Gastroesophageal sphincter (tissue), 4 donors: ENCODE data around the gene PCBP3. TPM values are rescaled to one million over a fixed set of nuclear protein-coding genes. Genes with fewer than 3 reads are reported as not detected.

Experiments used
- ATAC-seq: fragments of 150-250 bp; one replicate; pipeline ENCODE4 v1.9.1; 2016; ENCODE audit warnings: mild to moderate bottlenecking, moderate library complexity
- H3K27ac ChIP-seq, 4 donors: fragments of 200-600 bp; sonication (generic) in 3 of 4; 1 replicate in 3 of 4; 2 replicates in 1 of 4; pipeline ENCODE4 v1.5.1; 2016 to 2019
- H3K27me3 ChIP-seq: fragments of 200-600 bp; sonication (generic); one replicate; pipeline ENCODE4 v1.5.1; 2019
- H3K36me3 ChIP-seq, 2 donors: fragments of 200-600 bp; sonication (generic); one replicate each; pipeline ENCODE4 v1.5.1; 2019; ENCODE audit warnings: control low read depth in 1 of 2
- H3K4me1 ChIP-seq, 3 donors: fragments of 200-600 bp; sonication (generic); 1 replicate in 2 of 3; 2 replicates in 1 of 3; pipeline ENCODE4 v1.5.1; 2016 to 2019; ENCODE audit warnings: control low read depth in 2 of 3
- H3K4me3 ChIP-seq, 2 donors: fragments of 200-600 bp; sonication (generic); one replicate each; pipeline ENCODE4 v1.5.1; 2019; ENCODE audit warnings: mild to moderate bottlenecking in 1 of 2, moderate library complexity in 1 of 2
- H3K9me3 ChIP-seq, 3 donors: fragments of 200-600 bp; sonication (generic); one replicate each; pipeline ENCODE4 v1.5.1; 2017 to 2019; ENCODE audit warnings: control low read depth in 2 of 3
- CTCF ChIP-seq, 4 experiments: fragments of 200-600 bp in 2 of 4; fragments of 450-650 bp in 2 of 4; sonication (generic) in 1 of 4; IDR thresholded peaks; one replicate each; pipeline ENCODE4 v1.5.1; 2017 to 2019; ENCODE audit warnings: antibody characterized with exemption in 4 of 4, mild to moderate bottlenecking in 2 of 4, moderate library complexity in 2 of 4
- EP300 ChIP-seq: sonication (generic); formaldehyde crosslinking; IDR thresholded peaks from one replicate; pipeline ENCODE4 v1.6.1; 2017; ENCODE audit warnings: antibody characterized with exemption, mild to moderate bottlenecking
- POLR2A ChIP-seq, 2 donors: fragments of 450-650 bp; IDR thresholded peaks; one replicate each; pipeline ENCODE4 v1.6.1; 2017; ENCODE audit warnings: antibody characterized with exemption in 2 of 2, mild to moderate bottlenecking in 2 of 2, moderate library complexity in 1 of 2
- POLR2AphosphoS5 ChIP-seq: sonication (generic); formaldehyde crosslinking; IDR thresholded peaks from one replicate; pipeline ENCODE4 v1.6.1; 2017; ENCODE audit warnings: antibody characterized with exemption
- WGBS, 2 donors: methylation state at CpG; one replicate each; pipeline ENCODE4 v1.1.5; 2018; ENCODE audit warnings: low coverage in 1 of 2; 5-methylcytosine and 5-hydroxymethylcytosine counted together
- total RNA-seq, 4 donors: library from RNA; depleted of rRNA; stranded (reverse); fragments of >200 nt; gene quantifications; one replicate each; pipeline ENCODE4 v1.1.0, GENCODE V29; 2016

Gene PCBP3
- total RNA-seq, 4 donors from 2014 or later = 5.1 to 14.8 (median 10.4) TPM

GRCh38 chr21:45911806-45912325 is 268.3 kb downstream of the PCBP3 start:
- Histone ChIP-seq H3K9me3 (no peaks in the 10 kb centered on the region), H3K4me3 (no peak overlapping the region), H3K4me1 (peaks cover 0 to 21% (median 0%) of the 10 kb centered on the region in 3 donors), H3K27me3 (no peaks in the 10 kb centered on the region), H3K27ac (no peak overlapping the region), H3K36me3 (no peaks in the 10 kb centered on the region)
- 93% methylated on average over 3 of the region's 15 CpGs; no CpG with 5 or more reads in 1 of the 2 donors for WGBS, 2 donors
- ATAC-seq = no peak
- no peak for TF ChIP-seq EP300
- TF ChIP-seq POLR2AphosphoS5 = no peak
- TF ChIP-seq CTCF (IDR thresholded peaks at IDR 0.05) = no peak
- no peak for TF ChIP-seq POLR2A (IDR thresholded peaks at IDR 0.05)

- Histone ChIP-seq H3K4me3 (no peak overlapping the region), H3K27ac (no peak overlapping the region), H3K36me3 (no peaks in the 10 kb centered on the region), H3K4me1 (peaks cover 0 to 13% (median 0%) of the 10 kb centered on the region in 3 donors), H3K27me3 (no peaks in the 10 kb centered on the region), H3K9me3 (no peaks in the 10 kb centered on the region)
- WGBS, 2 donors = 60 to 96% methylated on average over 1 to 6 of the region's 16 CpGs
- TF ChIP-seq EP300 = no peak
- no peak for TF ChIP-seq CTCF (IDR thresholded peaks at IDR 0.05)
- TF ChIP-seq POLR2AphosphoS5 = no peak
- no peak for TF ChIP-seq POLR2A (IDR thresholded peaks at IDR 0.05)
- ATAC-seq = no peak
Measured at GRCh38 chr21:45912611-45913417, 269.3 kb downstream of the PCBP3 start.

- WGBS, 2 donors = no CpG with 5 or more reads among the region's 10 CpGs
- no peaks in the 10 kb centered on the region for H3K27me3 ChIP-seq
Measured at GRCh38 chr21:45913418-45913765, 269.9 kb downstream of the PCBP3 start.

GRCh38 chr21:45913886-45914285 is 270.4 kb downstream of the PCBP3 start:
- Histone ChIP-seq H3K27ac (no peak overlapping the region), H3K9me3 (no peaks in the 10 kb centered on the region), H3K36me3 (no peaks in the 10 kb centered on the region), H3K27me3 (no peaks in the 10 kb centered on the region), H3K4me3 (no peak overlapping the region), H3K4me1 (peaks cover 0 to 7% (median 0%) of the 10 kb centered on the region in 3 donors)
- TF ChIP-seq POLR2A (IDR thresholded peaks at IDR 0.05) (no peak), CTCF (IDR thresholded peaks at IDR 0.05) (no peak), POLR2AphosphoS5 (no peak), EP300 (no peak)
- 93% methylated on average over 2 of the region's 22 CpGs; no CpG with 5 or more reads in 1 of the 2 donors for WGBS, 2 donors
- no peak for ATAC-seq

More at GRCh38 chr21:45913418-45913765, 269.9 kb downstream of the PCBP3 start:
- Histone ChIP-seq H3K36me3 (no peaks in the 10 kb centered on the region), H3K4me1 (peaks cover 0 to 7% (median 0%) of the 10 kb centered on the region in 3 donors), H3K9me3 (no peaks in the 10 kb centered on the region), H3K27ac (no peak overlapping the region), H3K4me3 (no peak overlapping the region)
- ATAC-seq = no peak
- TF ChIP-seq EP300 = no peak
- TF ChIP-seq CTCF (IDR thresholded peaks at IDR 0.05) = no peak
- TF ChIP-seq POLR2AphosphoS5 = no peak
- TF ChIP-seq POLR2A (IDR thresholded peaks at IDR 0.05) = no peak
